Mesenchymal stem cell (in vitro differentiated cells and primary cell): Measurements from ENCODE around the gene PTK6.
A peak's percentile ranks its signal among the peaks of the same experiment; 100 is the strongest.

Experiments
- DNase-seq: peaks from one replicate; pipeline ENCODE4 v3.0.0-alpha.2; 2013
- H2AFZ ChIP-seq: one replicate; pipeline ENCODE4 v1.6.1; 2013; ENCODE audit warnings: low read depth, mild to moderate bottlenecking, control low read depth, inconsistent platforms, low read length, moderate library complexity
- H2AK5ac ChIP-seq: 2 replicates; pipeline ENCODE4 v1.6.1; 2013; ENCODE audit warnings: low read length, moderate library complexity, mild to moderate bottlenecking, inconsistent platforms; ENCODE audit not compliant: severe bottlenecking
- H2BK120ac ChIP-seq: one replicate; pipeline ENCODE4 v1.6.1; 2013; ENCODE audit warnings: low read depth, mild to moderate bottlenecking, inconsistent platforms, low read length, moderate library complexity
- H2BK12ac ChIP-seq, 2 experiments: one replicate each; pipeline ENCODE4 v1.6.1; 2013; ENCODE audit warnings: inconsistent platforms in 2 of 2, low read length in 2 of 2, mild to moderate bottlenecking in 2 of 2, moderate library complexity in 2 of 2, control low read depth in 1 of 2
- H2BK15ac ChIP-seq: one replicate; pipeline ENCODE4 v1.6.1; 2013; ENCODE audit warnings: mild to moderate bottlenecking, low read depth, inconsistent platforms; ENCODE audit not compliant: poor library complexity, severe bottlenecking
- H2BK5ac ChIP-seq: 2 replicates; pipeline ENCODE4 v1.6.1; 2013; ENCODE audit warnings: low read depth, mild to moderate bottlenecking, low read length, control low read depth, inconsistent platforms; ENCODE audit not compliant: poor library complexity, severe bottlenecking
- H3K14ac ChIP-seq, 2 experiments: one replicate each; pipeline ENCODE4 v1.6.1; 2013; ENCODE audit warnings: inconsistent platforms in 2 of 2, low read length in 2 of 2, control low read depth in 1 of 2, mild to moderate bottlenecking in 1 of 2, moderate library complexity in 1 of 2
- H3K18ac ChIP-seq, 2 experiments: one replicate each; pipeline ENCODE4 v1.6.1; 2013; ENCODE audit warnings: inconsistent platforms in 2 of 2, low read length in 2 of 2, control low read depth in 1 of 2, low read depth in 1 of 2, mild to moderate bottlenecking in 1 of 2
- H3K23ac ChIP-seq, 2 experiments: one replicate each; pipeline ENCODE4 v1.6.1; 2013; ENCODE audit warnings: inconsistent platforms in 2 of 2, low read length in 2 of 2, mild to moderate bottlenecking in 2 of 2, moderate library complexity in 2 of 2, control low read depth in 1 of 2
- H3K27ac ChIP-seq: 2 replicates; pipeline ENCODE4 v1.5.1; 2013; ENCODE audit warnings: mild to moderate bottlenecking, moderate library complexity, low read length, control low read depth, inconsistent platforms; ENCODE audit not compliant: poor library complexity, severe bottlenecking
- H3K27me3 ChIP-seq, 2 experiments: 2 replicates each; pipeline versions ENCODE4 v1.6.1 to v1.7.0; 2013; ENCODE audit warnings: low read length in 2 of 2, mild to moderate bottlenecking in 2 of 2, moderate library complexity in 2 of 2, control low read depth in 1 of 2, inconsistent platforms in 1 of 2; ENCODE audit not compliant: control insufficient read depth in 1 of 2, insufficient read depth in 1 of 2
- H3K36me3 ChIP-seq, 2 experiments: 2 replicates each; pipeline versions ENCODE4 v1.6.1 to v1.7.0; 2013; ENCODE audit warnings: low read length in 2 of 2, control low read depth in 1 of 2, inconsistent platforms in 1 of 2, low read depth in 1 of 2, mild to moderate bottlenecking in 1 of 2; ENCODE audit not compliant: insufficient read depth in 2 of 2, control insufficient read depth in 1 of 2
- H3K4ac ChIP-seq, 2 experiments: one replicate each; pipeline ENCODE4 v1.6.1; 2013; ENCODE audit warnings: inconsistent platforms in 2 of 2, low read length in 2 of 2, mild to moderate bottlenecking in 2 of 2, moderate library complexity in 2 of 2, control low read depth in 1 of 2, low read depth in 1 of 2
- H3K4me1 ChIP-seq: 2 replicates; pipeline ENCODE4 v1.6.1; 2013; ENCODE audit warnings: low read depth, low read length, control low read depth; ENCODE audit not compliant: control insufficient read depth, insufficient read depth
- H3K4me2 ChIP-seq: 2 replicates; pipeline ENCODE4 v1.6.1; 2013; ENCODE audit warnings: low read length, mild to moderate bottlenecking, inconsistent platforms; ENCODE audit not compliant: poor library complexity, severe bottlenecking
- H3K4me3 ChIP-seq, 2 experiments: 2 replicates each; pipeline versions ENCODE4 v1.5.1 to v1.7.0; 2013; ENCODE audit warnings: low read length in 2 of 2, mild to moderate bottlenecking in 2 of 2, control low read depth in 1 of 2, low read depth in 1 of 2; ENCODE audit not compliant: insufficient read depth in 1 of 2
- H3K79me1 ChIP-seq: replicated peaks from 2 replicates; pipeline ENCODE4 v1.6.1; 2013; ENCODE audit warnings: mild to moderate bottlenecking, control low read depth, low read length, inconsistent platforms; ENCODE audit not compliant: poor library complexity, severe bottlenecking
- H3K9ac ChIP-seq: 2 replicates; pipeline ENCODE4 v1.7.0; 2013; ENCODE audit warnings: mild to moderate bottlenecking, low read length, moderate library complexity
- H3K9me3 ChIP-seq: 2 replicates; pipeline ENCODE4 v1.7.0; 2013; ENCODE audit warnings: mild to moderate bottlenecking, low read length; ENCODE audit not compliant: control insufficient read depth
- H4K8ac ChIP-seq: one replicate; pipeline ENCODE4 v1.6.1; 2013; ENCODE audit warnings: inconsistent platforms, mild to moderate bottlenecking, low read length, moderate library complexity
- H4K91ac ChIP-seq: one replicate; pipeline ENCODE4 v1.6.1; 2013; ENCODE audit warnings: mild to moderate bottlenecking, low read length, inconsistent platforms
- WGBS: methylation state at CpG from one replicate; pipeline ENCODE4 v1.1.7; 2013; ENCODE audit warnings: mixed read lengths; 5-methylcytosine and 5-hydroxymethylcytosine counted together

The PTK6 gene

GRCh38 chr20:63555661-63556381 is 18.6 kb upstream of the PTK6 start:
- Histone ChIP-seq H3K18ac (no peak overlapping the region), H2BK5ac (no peak overlapping the region), H3K36me3 (peaks cover 20 to 29% of the 10 kb centered on the region in 2 experiments), H3K23ac (no peak overlapping the region), H3K27ac (no peak overlapping the region), H2AK5ac (no peak overlapping the region), H2BK120ac (no peak overlapping the region), H4K91ac (no peak overlapping the region), H3K79me1 (no peaks in the 10 kb centered on the region), H3K14ac (peak overlapping the region in 1 of 2 experiments; percentile 8), H3K9me3 (no peaks in the 10 kb centered on the region), H2BK15ac (no peak overlapping the region), H3K4me1 (peaks cover 24% of the 10 kb centered on the region), H4K8ac (no peak overlapping the region), H2AFZ (no peak overlapping the region), H3K27me3 (peaks cover 0 to 12% of the 10 kb centered on the region in 2 experiments), H3K4me3 (no peak overlapping the region), H3K9ac (no peak overlapping the region), H2BK12ac (no peak overlapping the region), H3K4ac (no peak overlapping the region), H3K4me2 (no peak overlapping the region)
- WGBS = 97% methylated on average over 45 of the region's 45 CpGs
- no peak for DNase-seq

GRCh38 chr20:63554361-63555278 is 17.4 kb upstream of the PTK6 start:
- Histone ChIP-seq H3K4me2 (peak overlapping the region; percentile 88), H3K4me1 (peaks cover 24% of the 10 kb centered on the region)

GRCh38 chr20:63553933-63554290 is 16.7 kb upstream of the PTK6 start, which contains the start of gene FNDC11:
Gene FNDC11 (plus strand): TSS chr20:63554159. CDS start chr20:63555664, 1,505 bp downstream.
- H2BK120ac ChIP-seq = peak within 1 kb of the TSS; percentile 62
- peak within 1 kb of the TSS; percentile 64 to 74 for H3K4me3 ChIP-seq
- DNase-seq = peak; percentile 73
- H3K14ac ChIP-seq = no peak within 1 kb of the TSS
- H3K4me1 ChIP-seq = peaks cover 24% of the 10 kb centered on the region
- H3K4ac ChIP-seq = peak within 1 kb of the TSS; percentile 18 to 63
- no peak within 1 kb of the TSS for H2AK5ac ChIP-seq
- H2BK5ac ChIP-seq = no peak within 1 kb of the TSS
- peak within 1 kb of the TSS; percentile 18 for H4K91ac ChIP-seq
- peak within 1 kb of the TSS; percentile 75 to 90 for H3K18ac ChIP-seq
- no peak within 1 kb of the TSS for H3K27ac ChIP-seq
- H3K27me3 ChIP-seq = peaks cover 0 to 27% of the 10 kb centered on the region in 2 experiments
- peak within 1 kb of the TSS; percentile 15 to 21 for H2BK12ac ChIP-seq
- peak within 1 kb of the TSS; percentile 88 for H3K4me2 ChIP-seq
- H3K9me3 ChIP-seq = no peaks in the 10 kb centered on the region
- H4K8ac ChIP-seq = peak within 1 kb of the TSS; percentile 84
- peak within 1 kb of the TSS in 1 of 2 experiments; percentile 87 for H3K23ac ChIP-seq
- WGBS = 1% methylated on average over 33 of the region's 34 CpGs
- no peak within 1 kb of the TSS for H2AFZ ChIP-seq
- H3K79me1 ChIP-seq = no peaks in the 10 kb centered on the region
- H3K36me3 ChIP-seq = peaks cover 6 to 13% of the 10 kb centered on the region in 2 experiments
- H3K9ac ChIP-seq = peak within 1 kb of the TSS; percentile 48
- H2BK15ac ChIP-seq = peak within 1 kb of the TSS; percentile 91

More at GRCh38 chr20:63554361-63555278, 17.4 kb upstream of the PTK6 start:
- no peak overlapping the region for H2BK5ac ChIP-seq
- peaks cover 0 to 24% of the 10 kb centered on the region in 2 experiments for H3K27me3 ChIP-seq
- H2BK120ac ChIP-seq = no peak overlapping the region
- 73% methylated on average over 38 of the region's 38 CpGs for WGBS
- H4K8ac ChIP-seq = peak overlapping the region; percentile 47
- H2BK15ac ChIP-seq = peak overlapping the region; percentile 55
- H3K36me3 ChIP-seq = peaks cover 8 to 17% of the 10 kb centered on the region in 2 experiments
- no peak overlapping the region for H3K9ac ChIP-seq
- H3K18ac ChIP-seq = peak overlapping the region in 1 of 2 experiments; percentile 90
- peak overlapping the region in 1 of 2 experiments; percentile 18 for H3K4ac ChIP-seq
- H4K91ac ChIP-seq = peak overlapping the region; percentile 18
- peak overlapping the region in 1 of 2 experiments; percentile 21 for H2BK12ac ChIP-seq
- no peak overlapping the region for H3K27ac ChIP-seq
- H3K9me3 ChIP-seq = no peaks in the 10 kb centered on the region
- peak overlapping the region in 1 of 2 experiments; percentile 64 for H3K4me3 ChIP-seq
- H2AFZ ChIP-seq = no peak overlapping the region
- H3K14ac ChIP-seq = no peak overlapping the region
- no peak overlapping the region for H2AK5ac ChIP-seq
- no peaks in the 10 kb centered on the region for H3K79me1 ChIP-seq
- H3K23ac ChIP-seq = peak overlapping the region in 1 of 2 experiments; percentile 38
- no peak for DNase-seq
